ENCODE data around the gene MAB21L4. TPM values are rescaled to one million over a fixed set of nuclear protein-coding genes. Genes with fewer than 3 reads are reported as not detected.

The MAB21L4 gene
- total RNA-seq, 4 donors from 2014 or later, result 4.9 to 11.6 (median 9.8) TPM; not detected in 1

GRCh38 chr2:240869956-240870875 is 25.7 kb downstream of the MAB21L4 start:
- peaks cover 10 to 25% (median 13%) of the 10 kb centered on the region in 4 donors for H3K4me1 ChIP-seq
- no peak overlapping the region for H3K27ac ChIP-seq
- no peak for TF ChIP-seq CTCF (IDR thresholded peaks at IDR 0.05)
- no peak for TF ChIP-seq EP300 (IDR thresholded peaks at IDR 0.05; ENCODE audit: low read depth)
- TF ChIP-seq POLR2AphosphoS5 (IDR thresholded peaks at IDR 0.05), result no peak
- TF ChIP-seq POLR2A (IDR thresholded peaks at IDR 0.05), result no peak
- no peak for DNase-seq
- H3K36me3 ChIP-seq, result no peaks in the 10 kb centered on the region
- H3K9me3 ChIP-seq, result no peaks in the 10 kb centered on the region
- H3K4me3 ChIP-seq, result no peak overlapping the region
- no peaks in the 10 kb centered on the region for H3K27me3 ChIP-seq
- intact Hi-C loops (cut with DNase I; ENCODE audit: low total_unique reads) (no loop called here), in situ Hi-C loops (cut with MboI; ENCODE audit: low pct_ligation_motif_present in 1 of 4, low pct_unique_long_range_greater_than_20kb in 1 of 4, low sequenced_read_pairs in 3 of 4) (no loop called here)
- 78% methylated on average over 13 of the region's 15 CpGs; no CpG with 5 or more reads in 1 of the 2 donors for WGBS, 2 donors (ENCODE audit: low coverage in 1 of 2)

- Histone ChIP-seq H3K27ac (no peak overlapping the region), H3K9me3 (no peaks in the 10 kb centered on the region), H3K4me1 (peaks cover 3 to 16% (median 6%) of the 10 kb centered on the region in 4 donors), H3K36me3 (no peaks in the 10 kb centered on the region), H3K27me3 (no peaks in the 10 kb centered on the region), H3K4me3 (no peak overlapping the region)
- intact Hi-C loops (cut with DNase I; ENCODE audit: low total_unique reads) (no loop called here), in situ Hi-C loops (cut with MboI; ENCODE audit: low pct_ligation_motif_present in 1 of 4, low pct_unique_long_range_greater_than_20kb in 1 of 4, low sequenced_read_pairs in 3 of 4) (no loop called here)
- TF ChIP-seq POLR2A (IDR thresholded peaks at IDR 0.05) (no peak), EP300 (IDR thresholded peaks at IDR 0.05; ENCODE audit: low read depth) (no peak), CTCF (IDR thresholded peaks at IDR 0.05) (no peak), POLR2AphosphoS5 (IDR thresholded peaks at IDR 0.05) (no peak)
- WGBS, 2 donors (ENCODE audit: low coverage in 1 of 2), result 91% methylated on average over 24 of the region's 25 CpGs; no CpG with 5 or more reads in 1 of the 2 donors
- DNase-seq, result no peak
Observed at GRCh38 chr2:240869109-240869955, 26.6 kb downstream of the MAB21L4 start.

- no peaks in the 10 kb centered on the region for H3K9me3 ChIP-seq
- H3K27ac ChIP-seq, result peak within 1 kb of the TSS in 1 of 4 donors; percentile 28
- peak; percentile 71 for DNase-seq
- H3K27me3 ChIP-seq, result no peaks in the 10 kb centered on the region
- TF ChIP-seq POLR2AphosphoS5 (IDR thresholded peaks at IDR 0.05) (peak in 2 of 3 donors; percentile 36), POLR2A (IDR thresholded peaks at IDR 0.05) (no peak)
- no peaks in the 10 kb centered on the region for H3K36me3 ChIP-seq
- in situ Hi-C loops (cut with MboI; ENCODE audit: low pct_ligation_motif_present in 1 of 4, low pct_unique_long_range_greater_than_20kb in 1 of 4, low sequenced_read_pairs in 3 of 4) (no loop called here), intact Hi-C loops (cut with DNase I; ENCODE audit: low total_unique reads) (no loop called here)
- WGBS, 2 donors (ENCODE audit: low coverage in 1 of 2), result 64% methylated on average over 21 of the region's 21 CpGs; no CpG with 5 or more reads in 1 of the 2 donors
- H3K4me1 ChIP-seq, result peaks cover 0 to 9% (median 1%) of the 10 kb centered on the region in 4 donors
- H3K4me3 ChIP-seq, result no peak within 1 kb of the TSS
Observed at GRCh38 chr2:240868286-240869108, 27.5 kb downstream of the MAB21L4 start, which contains the start of gene AGXT. Gene AGXT (plus strand): TSS chr2:240868824. CDS start chr2:240868866, 42 bp downstream.

- Histone ChIP-seq H3K27ac (no peak overlapping the region), H3K9me3 (no peaks in the 10 kb centered on the region), H3K4me3 (no peak overlapping the region), H3K4me1 (peaks cover 0 to 9% (median 1%) of the 10 kb centered on the region in 4 donors), H3K36me3 (no peaks in the 10 kb centered on the region), H3K27me3 (no peaks in the 10 kb centered on the region)
- intact Hi-C loops (cut with DNase I; ENCODE audit: low total_unique reads) (no loop called here), in situ Hi-C loops (cut with MboI; ENCODE audit: low pct_ligation_motif_present in 1 of 4, low pct_unique_long_range_greater_than_20kb in 1 of 4, low sequenced_read_pairs in 3 of 4) (no loop called here)
- WGBS, 2 donors (ENCODE audit: low coverage in 1 of 2), result 69 to 71% methylated on average over 3 to 5 of the region's 5 CpGs
- TF ChIP-seq CTCF (IDR thresholded peaks at IDR 0.05) (no peak), POLR2A (IDR thresholded peaks at IDR 0.05) (no peak), EP300 (IDR thresholded peaks at IDR 0.05; ENCODE audit: low read depth) (no peak), POLR2AphosphoS5 (IDR thresholded peaks at IDR 0.05) (no peak)
- DNase-seq, result no peak
Observed at GRCh38 chr2:240865391-240865790, 30.6 kb downstream of the MAB21L4 start.

Data from transverse colon (tissue), 4 donors.